HepG2 (cell line): ENCODE results near the gene SHISA9. TPM values are rescaled to one million over a fixed set of nuclear protein-coding genes. Genes with fewer than 3 reads are reported as not detected.

Experiments
- CREM ChIP-seq, 2 experiments: sonication (generic) in 1 of 2; formaldehyde crosslinking in 1 of 2; IDR thresholded peaks; 2 replicates each; pipeline versions ENCODE4 v1.4.0 to v1.6.1; 2016 to 2020; ENCODE audit warnings: antibody characterized with exemption in 1 of 2, mild to moderate bottlenecking in 1 of 2, missing genetic modification reagents in 1 of 2
- DMTF1 ChIP-seq: sonication (generic); formaldehyde crosslinking; IDR thresholded peaks from 2 replicates; pipeline ENCODE4 v1.4.0; 2020; ENCODE audit warnings: mild to moderate bottlenecking, missing genetic modification reagents
- ETV5 ChIP-seq: IDR thresholded peaks from 2 replicates; pipeline ENCODE4 v1.6.1; 2018; ENCODE audit warnings: missing biosample characterization, missing genetic modification reagents, inconsistent platforms, borderline replicate concordance
- FOXA1 ChIP-seq, 2 experiments: fragments of 450-650 bp in 1 of 2; sonication (generic) in 1 of 2; formaldehyde crosslinking in 1 of 2; IDR thresholded peaks; 2 replicates each; pipeline versions ENCODE4 v1.4.0 to v1.6.1; 2016 to 2020; ENCODE audit warnings: missing genetic modification reagents in 1 of 2
- FOXK1 ChIP-seq: sonication (generic); formaldehyde crosslinking; IDR thresholded peaks from 2 replicates; pipeline ENCODE4 v1.4.0; 2020; ENCODE audit warnings: low read depth, missing genetic modification reagents, borderline replicate concordance
- IKZF1 ChIP-seq: fragments of 450-650 bp; IDR thresholded peaks from 2 replicates; pipeline ENCODE4 v1.7.1; 2016
- MXI1 ChIP-seq: IDR thresholded peaks from 3 replicates; pipeline ENCODE4 v1.6.1; 2012; ENCODE audit warnings: low read depth, low read length, inconsistent platforms, borderline replicate concordance
- NCOA1 ChIP-seq: sonication (generic); formaldehyde crosslinking; IDR thresholded peaks from 2 replicates; pipeline ENCODE4 v1.9.0; 2021; ENCODE audit warnings: missing genetic modification reagents
- NFIB ChIP-seq: sonication (generic); formaldehyde crosslinking; IDR thresholded peaks from 2 replicates; pipeline ENCODE4 v1.9.0; 2021; ENCODE audit warnings: missing genetic modification reagents, mild to moderate bottlenecking, borderline replicate concordance
- NR1H2 ChIP-seq: sonication (generic); formaldehyde crosslinking; IDR thresholded peaks from 2 replicates; pipeline ENCODE4 v1.8.1; 2022; ENCODE audit warnings: low read depth, missing genetic modification reagents, borderline replicate concordance
- ONECUT2 ChIP-seq: sonication (generic); formaldehyde crosslinking; IDR thresholded peaks from 2 replicates; pipeline ENCODE4 v1.4.0; 2020; ENCODE audit warnings: missing genetic modification reagents
- RAD51 ChIP-seq: fragments of 450-650 bp; IDR thresholded peaks from 2 replicates; pipeline ENCODE4 v1.6.1; 2016; ENCODE audit warnings: borderline replicate concordance
- SOX13 ChIP-seq, 3 experiments: fragments of 450-650 bp in 1 of 3; sonication (generic) in 1 of 3; formaldehyde crosslinking in 1 of 3; IDR thresholded peaks in 2 of 3; conservative IDR thresholded peaks in 1 of 3; 2 replicates each; pipeline versions ENCODE4 v1.5.0 to v1.6.1; 2016 to 2020; ENCODE audit warnings: antibody characterized with exemption in 1 of 3, mild to moderate bottlenecking in 1 of 3, missing compliant biosample characterization in 1 of 3, missing genetic modification reagents in 1 of 3, moderate library complexity in 1 of 3
- TAF15 ChIP-seq: fragments of 200-400 bp; formaldehyde crosslinking; IDR thresholded peaks from one replicate; pipeline ENCODE4 v1.6.1; 2018; ENCODE audit warnings: mild to moderate bottlenecking, low read depth, low read length; ENCODE audit not compliant: poor library complexity, severe bottlenecking
- ZBTB7A ChIP-seq: sonication (generic); formaldehyde crosslinking; IDR thresholded peaks from 2 replicates; pipeline ENCODE4 v1.8.0; 2022; ENCODE audit warnings: mild to moderate bottlenecking, missing genetic modification reagents
- ZFP90 ChIP-seq: sonication (generic); formaldehyde crosslinking; IDR thresholded peaks from 2 replicates; pipeline ENCODE4 v1.8.0; 2022; ENCODE audit warnings: missing genetic modification reagents, mild to moderate bottlenecking, inconsistent platforms, borderline replicate concordance
- ZNF274 ChIP-seq: sonication (generic); formaldehyde crosslinking; IDR thresholded peaks from 2 replicates; pipeline ENCODE4 v1.5.1; 2020; ENCODE audit warnings: mild to moderate bottlenecking, missing genetic modification reagents
- ZNF367 ChIP-seq: sonication (generic); formaldehyde crosslinking; IDR thresholded peaks from 2 replicates; pipeline ENCODE4 v1.4.0; 2020; ENCODE audit warnings: missing genetic modification reagents, borderline replicate concordance
- ZNF550 ChIP-seq: sonication (generic); formaldehyde crosslinking; IDR thresholded peaks from 2 replicates; pipeline ENCODE4 v1.4.0; 2020; ENCODE audit warnings: mild to moderate bottlenecking, missing genetic modification reagents, borderline replicate concordance
- ZNF639 ChIP-seq: conservative IDR thresholded peaks from 2 replicates; pipeline ENCODE4 v1.6.1; 2018; ENCODE audit warnings: missing genetic modification reagents
- ZNF652 ChIP-seq: IDR thresholded peaks from 2 replicates; pipeline ENCODE4 v1.6.1; 2016; ENCODE audit warnings: low read depth, borderline replicate concordance
- ZNF878 ChIP-seq: sonication (generic); formaldehyde crosslinking; IDR thresholded peaks from 2 replicates; pipeline ENCODE4 v1.8.1; 2023; ENCODE audit warnings: mild to moderate bottlenecking, missing genetic modification reagents, moderate library complexity
- ZSCAN22 ChIP-seq: sonication (generic); formaldehyde crosslinking; IDR thresholded peaks from 2 replicates; pipeline ENCODE4 v1.4.0; 2020; ENCODE audit warnings: mild to moderate bottlenecking, missing genetic modification reagents
- polyA plus RNA-seq, 8 experiments: library from polyadenylated mRNA; depleted of rRNA in 3 of 8; stranded (reverse) in 7 of 8; unstranded in 1 of 8; fragments of >200 nt; fragmentation: Illumina TruSeq in 4 of 8; extraction: Trizol in 4 of 8; gene quantifications; 2 replicates each; pipeline versions ENCODE4 v1.2.1 to v1.2.3, GENCODE V29; 2011 to 2016; ENCODE audit warnings: low read depth in 4 of 8, missing spikeins in 1 of 8, mixed read lengths in 1 of 8; ENCODE audit not compliant: insufficient read depth in 1 of 8
- total RNA-seq, 5 experiments: library from RNA; depleted of rRNA; stranded (reverse); fragments of >200 nt; fragmentation: Illumina TruSeq; extraction: Trizol; gene quantifications; 2 replicates each; pipeline ENCODE4 v1.2.3, GENCODE V29; 2016; ENCODE audit warnings: low read depth in 1 of 5
- TF ChIP-seq, protein P1 (sequence below): sonication (generic); formaldehyde crosslinking; IDR thresholded peaks from 2 replicates; pipeline ENCODE4 v1.5.0; 2020; ENCODE audit warnings: missing genetic modification reagents
- TF ChIP-seq, protein P2 (sequence below): sonication (generic); formaldehyde crosslinking; IDR thresholded peaks from 2 replicates; pipeline ENCODE4 v1.5.0; 2020; ENCODE audit warnings: mild to moderate bottlenecking, low read depth, missing genetic modification reagents, borderline replicate concordance

SHISA9 gene
- total and polyA plus RNA-seq, 2 of the 13 experiments (the other 11 are each of a cell fraction or from before 2014, with no cell fraction given): 0.01 TPM; not detected in 1

DNA sequence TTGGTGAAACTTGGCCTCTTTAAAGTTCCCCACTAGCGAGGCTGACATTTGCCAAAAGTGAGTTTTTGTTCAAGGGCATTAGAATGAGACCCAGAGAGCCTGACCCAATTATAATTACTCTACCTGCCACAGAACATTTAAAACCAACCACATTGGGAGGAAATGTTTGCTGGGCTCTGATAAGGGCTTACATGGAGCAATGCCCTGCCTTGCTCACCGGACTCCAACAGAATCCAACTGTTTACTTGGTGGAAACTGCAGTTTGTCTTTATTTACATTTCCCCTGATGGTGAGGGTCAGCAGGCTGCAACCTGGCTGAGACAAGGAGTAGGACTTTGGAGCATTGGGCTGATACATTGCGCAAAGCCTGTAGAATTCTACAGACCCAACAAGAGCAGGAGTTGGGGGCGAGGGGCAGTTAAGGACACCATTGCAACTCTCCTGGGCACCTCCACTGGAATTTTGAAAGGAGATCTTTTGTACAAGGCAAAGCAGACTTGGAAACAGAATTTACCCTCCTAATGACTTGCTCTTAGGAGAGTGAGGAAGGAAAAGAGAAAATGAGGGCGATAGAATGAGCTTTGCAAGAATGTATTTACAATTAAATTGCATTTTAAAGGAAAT, 368.6 kb downstream of the SHISA9 start (continued):
- TF ChIP-seq, protein P1, sequence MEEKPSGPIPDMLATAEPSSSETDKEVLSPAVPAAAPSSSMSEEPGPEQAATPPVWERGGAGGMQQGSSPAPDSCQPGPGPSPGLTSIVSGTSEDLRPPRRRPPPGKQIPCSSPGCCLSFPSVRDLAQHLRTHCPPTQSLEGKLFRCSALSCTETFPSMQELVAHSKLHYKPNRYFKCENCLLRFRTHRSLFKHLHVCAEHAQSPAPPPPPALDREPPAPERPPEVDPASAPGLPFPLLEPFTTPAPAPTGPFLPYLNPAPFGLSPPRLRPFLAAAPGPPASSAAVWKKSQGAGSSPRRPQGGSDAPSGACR: peak; percentile 97
- TF ChIP-seq FOXA1 (IDR thresholded peaks at IDR 0.05): peak; percentile 88
- TF ChIP-seq FOXA1 (CRISPR knock-in tag; IDR thresholded peaks at IDR 0.05): peak; percentile 100
- TF ChIP-seq MXI1: peak; percentile 37; the same call in 2 of the 3 replicates
- no peak for TF ChIP-seq ZSCAN22 (CRISPR knock-in tag)
- 0 out of 2 replicates have a peak, but pooled peaks have one; percentile 83 for TF ChIP-seq NCOA1 (CRISPR knock-in tag)
- TF ChIP-seq DMTF1 (CRISPR knock-in tag): no peak
- TF ChIP-seq ZNF639: 0 out of 2 replicates have a peak, but pooled peaks have one; percentile 71
- no peak for TF ChIP-seq TAF15
- TF ChIP-seq, protein P2, sequence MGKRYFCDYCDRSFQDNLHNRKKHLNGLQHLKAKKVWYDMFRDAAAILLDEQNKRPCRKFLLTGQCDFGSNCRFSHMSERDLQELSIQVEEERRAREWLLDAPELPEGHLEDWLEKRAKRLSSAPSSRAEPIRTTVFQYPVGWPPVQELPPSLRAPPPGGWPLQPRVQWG (CRISPR knock-in tag): no peak
- 0 out of 2 replicates have a peak, but pooled peaks have one; percentile 47 for TF ChIP-seq ONECUT2 (CRISPR knock-in tag)
- TF ChIP-seq FOXK1 (CRISPR knock-in tag): peak; percentile 99
- peak; percentile 97 for TF ChIP-seq ZNF550
- TF ChIP-seq ZBTB7A (CRISPR knock-in tag): peak; percentile 100
- TF ChIP-seq ZFP90 (CRISPR knock-in tag): peak; percentile 65; the same call in 1 of the 2 replicates
- no peak for TF ChIP-seq ZNF367 (CRISPR knock-in tag)
- peak; percentile 36; the same call in 1 of the 2 replicates for TF ChIP-seq ZNF274 (CRISPR knock-in tag)
- peak; percentile 75; the same call in 1 of the 2 replicates for TF ChIP-seq ETV5 (CRISPR knock-in tag)
- TF ChIP-seq CREM (IDR thresholded peaks at IDR 0.05): peak; percentile 89
- no peak for TF ChIP-seq CREM (CRISPR knock-in tag; IDR thresholded peaks at IDR 0.05)
- TF ChIP-seq ZNF878: peak; percentile 75; the same call in 1 of the 2 replicates
- TF ChIP-seq SOX13 (IDR thresholded peaks at IDR 0.05): peak; percentile 86
- TF ChIP-seq SOX13 (CRISPR knock-in tag; conservative IDR thresholded peaks at IDR 0.05 in 1 of 2, IDR thresholded peaks at IDR 0.05 in 1 of 2): peak in 1 of 2 experiments; percentile 94; a peak in 2 of 4 replicates
- no peak for TF ChIP-seq NR1H2 (CRISPR knock-in tag)
- TF ChIP-seq IKZF1: no peak
- TF ChIP-seq ZNF652 (CRISPR knock-in tag): peak; percentile 57; the same call in 1 of the 2 replicates
- TF ChIP-seq NFIB: no peak
- no peak for TF ChIP-seq RAD51
